CD4-positive, alpha-beta T cell treated with Interleukin-15 for 4 hours (primary cell): ENCODE data around the gene GUCY2F.

ENCODE experiments used
- DNase-seq: peaks from one replicate; pipeline ENCODE4 v3.0.0-alpha.2; 2020; ENCODE audit warnings: low spot score

Gene GUCY2F

DNA sequence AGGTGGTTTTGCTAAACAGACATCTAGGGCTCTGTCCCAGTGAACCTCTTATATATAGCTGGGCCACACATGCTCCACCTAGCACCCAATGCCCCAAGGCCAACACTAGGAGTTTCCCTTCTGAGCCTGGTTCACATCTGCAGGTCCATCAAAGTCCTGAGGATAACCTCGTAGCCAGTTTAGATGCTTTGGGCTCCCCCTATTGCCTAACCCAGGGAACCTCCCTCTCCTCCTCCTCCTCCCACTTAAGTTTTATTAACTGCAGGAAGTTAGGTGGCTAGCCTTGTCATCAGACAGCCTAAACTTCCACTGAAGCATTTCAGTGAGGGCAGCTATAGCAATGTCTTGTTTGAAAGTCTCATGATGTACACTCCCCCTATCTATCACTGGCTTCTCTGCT is 88.0 kb downstream of the GUCY2F start:
- DNase-seq, result no peak

GRCh38 chrX:109392895-109393294 is 89.0 kb downstream of the GUCY2F start:
- no peak for DNase-seq

DNA sequence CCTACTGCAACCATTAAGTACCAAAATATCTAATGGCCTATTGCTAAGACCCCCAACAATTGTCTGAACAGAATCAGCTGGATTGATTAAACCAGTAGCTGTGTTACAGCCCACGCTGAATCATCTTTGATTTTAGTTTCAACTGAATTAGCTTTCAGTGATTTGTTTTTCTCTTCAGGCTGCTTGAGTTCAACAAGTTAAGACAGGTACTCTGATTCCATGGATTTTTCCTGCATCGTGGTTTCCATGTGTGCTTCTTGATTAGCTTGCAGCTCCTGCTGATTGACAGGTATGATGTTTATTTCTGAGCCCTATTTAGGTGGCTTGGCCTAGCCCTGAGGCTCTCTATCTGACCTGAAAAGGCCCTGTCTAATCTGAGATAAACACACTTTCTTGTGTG is 91.3 kb downstream of the GUCY2F start:
- DNase-seq, result no peak

DNA sequence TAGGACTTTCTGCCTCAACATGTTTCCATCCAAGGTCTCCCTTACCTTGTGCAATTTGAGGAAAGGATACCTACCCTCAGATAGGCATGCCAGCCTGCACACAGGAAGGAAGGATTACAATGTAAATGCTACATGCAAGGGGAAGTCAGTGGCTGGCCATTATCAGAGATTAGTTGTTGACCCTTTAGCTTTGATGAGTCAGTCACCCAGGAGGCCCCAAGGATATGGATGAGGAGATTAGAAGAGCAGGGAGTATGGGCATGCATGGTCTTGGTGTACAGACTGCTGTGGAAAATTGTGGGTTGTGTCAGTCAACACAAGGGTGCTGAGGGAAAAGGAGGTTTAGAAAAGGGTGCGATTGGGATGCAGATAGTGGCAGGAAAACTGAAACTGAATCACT is 92.0 kb downstream of the GUCY2F start:
- DNase-seq, result no peak

DNA sequence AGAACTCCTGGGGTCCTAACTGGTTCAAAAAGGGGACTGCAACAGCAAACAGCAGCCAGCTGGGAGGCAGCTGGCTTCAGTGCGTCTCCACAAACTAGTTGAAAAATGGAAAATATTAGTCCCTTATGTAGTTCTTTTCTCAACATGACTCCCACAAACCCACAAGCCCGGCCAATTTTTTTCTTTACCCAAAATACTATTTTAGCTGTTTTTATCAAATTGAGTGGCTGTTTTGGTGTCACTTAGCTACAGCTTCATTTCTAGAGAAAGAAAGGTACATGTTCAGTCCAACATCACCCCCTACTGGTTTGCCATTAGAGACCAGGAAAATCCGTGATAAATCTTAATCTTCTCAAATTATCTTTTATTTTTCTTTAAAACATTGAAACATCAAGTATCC is 97.2 kb downstream of the GUCY2F start:
- DNase-seq, result no peak

DNA sequence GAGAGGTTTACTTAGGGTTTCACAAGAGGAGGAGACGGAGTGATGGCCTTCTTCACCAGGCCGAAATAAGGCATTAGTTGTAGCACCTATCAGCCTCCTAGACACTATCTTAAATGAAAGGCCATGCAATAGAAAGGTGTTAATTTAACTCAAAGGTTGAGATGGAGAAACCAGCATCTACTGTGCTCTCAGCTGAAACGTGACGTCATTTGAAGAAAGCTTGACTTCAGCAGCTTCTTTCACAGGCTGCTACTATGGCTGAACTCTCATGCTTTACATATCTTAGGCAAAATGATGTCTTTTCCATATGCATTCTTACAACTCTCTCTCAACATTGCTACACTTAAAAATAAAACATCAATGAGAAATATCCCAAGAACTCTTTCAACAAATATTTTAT is 99.6 kb downstream of the GUCY2F start:
- no peak for DNase-seq

GRCh38 chrX:109378281-109378680 is 103.6 kb downstream of the GUCY2F start:
- DNase-seq, result no peak

GRCh38 chrX:109374262-109374960 is 107.5 kb downstream of the GUCY2F start:
- DNase-seq, result no peak

DNA sequence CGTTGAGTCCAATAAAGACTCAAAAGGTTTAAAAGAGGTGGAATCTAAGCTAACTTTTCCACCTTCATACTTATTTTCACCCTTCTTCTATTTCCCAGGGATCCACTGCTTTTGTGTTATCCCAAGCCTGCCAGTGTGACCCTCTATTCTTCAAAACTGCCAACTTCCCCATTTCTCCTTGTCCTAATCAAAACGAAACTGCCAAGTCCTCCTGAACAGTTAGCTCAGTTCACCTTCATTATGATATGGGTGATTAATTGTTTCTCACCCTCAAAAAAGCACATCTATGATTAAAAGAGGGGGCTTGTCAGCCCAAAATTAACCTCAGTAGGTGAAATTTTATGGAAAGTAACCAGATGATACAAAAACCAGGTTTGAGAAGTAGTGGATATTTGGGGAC is 108.4 kb downstream of the GUCY2F start:
- DNase-seq, result no peak

GRCh38 chrX:109372716-109373115 is 109.2 kb downstream of the GUCY2F start:
- DNase-seq, result no peak

- no peak for DNase-seq
Measured at GRCh38 chrX:109372291-109372690, 109.6 kb downstream of the GUCY2F start.

- DNase-seq, result no peak
Measured at GRCh38 chrX:109362101-109362500, 119.8 kb downstream of the GUCY2F start.

GRCh38 chrX:109360301-109360700 is 121.6 kb downstream of the GUCY2F start:
- DNase-seq, result no peak

GRCh38 chrX:109357706-109358105 is 124.2 kb downstream of the GUCY2F start:
- DNase-seq, result no peak

DNA sequence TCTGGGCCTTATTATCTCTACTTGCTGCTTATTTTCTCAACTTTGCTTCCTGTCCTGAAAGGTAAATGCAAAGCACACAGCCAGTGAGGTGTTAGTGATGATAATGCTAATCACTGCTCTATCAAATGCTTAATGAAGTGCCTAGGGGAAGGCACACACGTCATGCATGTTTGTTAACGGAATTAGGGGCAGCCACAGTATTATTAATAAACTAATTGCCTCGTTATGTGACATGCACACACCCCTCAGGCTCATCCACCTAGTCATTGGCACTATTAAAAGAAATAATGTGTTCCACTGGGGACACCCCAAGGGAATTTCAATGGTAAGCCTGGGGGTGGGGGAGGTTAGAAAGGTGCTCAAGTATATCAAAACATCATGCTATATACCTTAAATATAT is 125.2 kb downstream of the GUCY2F start:
- no peak for DNase-seq

GRCh38 chrX:109352066-109352588 is 129.8 kb downstream of the GUCY2F start:
- DNase-seq, result no peak

GRCh38 chrX:109351557-109351956 is 130.3 kb downstream of the GUCY2F start:
- no peak for DNase-seq

- DNase-seq, result no peak
Measured at GRCh38 chrX:109350551-109350950, 131.3 kb downstream of the GUCY2F start.

DNA sequence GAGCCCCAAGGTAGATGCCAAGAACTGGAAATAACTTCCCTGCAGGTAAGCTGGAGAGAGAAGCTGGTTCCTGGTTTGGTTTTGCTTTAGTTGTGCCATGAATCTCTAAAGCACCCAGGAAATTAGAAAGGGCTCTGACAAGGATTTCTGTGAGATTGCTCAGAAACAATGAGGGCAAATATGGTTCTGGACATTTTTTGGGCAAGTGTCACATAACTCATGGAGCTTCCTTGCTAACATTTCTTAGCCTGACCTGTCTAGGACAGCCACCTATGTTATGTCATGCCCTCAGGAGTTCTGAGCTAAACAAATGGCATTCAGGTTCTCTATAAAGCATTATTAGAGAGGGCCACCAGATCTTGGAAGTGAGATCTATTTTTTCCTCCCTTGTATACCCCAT is 131.8 kb downstream of the GUCY2F start:
- no peak for DNase-seq

GRCh38 chrX:109347632-109348031 is 134.3 kb downstream of the GUCY2F start:
- DNase-seq, result no peak

DNA sequence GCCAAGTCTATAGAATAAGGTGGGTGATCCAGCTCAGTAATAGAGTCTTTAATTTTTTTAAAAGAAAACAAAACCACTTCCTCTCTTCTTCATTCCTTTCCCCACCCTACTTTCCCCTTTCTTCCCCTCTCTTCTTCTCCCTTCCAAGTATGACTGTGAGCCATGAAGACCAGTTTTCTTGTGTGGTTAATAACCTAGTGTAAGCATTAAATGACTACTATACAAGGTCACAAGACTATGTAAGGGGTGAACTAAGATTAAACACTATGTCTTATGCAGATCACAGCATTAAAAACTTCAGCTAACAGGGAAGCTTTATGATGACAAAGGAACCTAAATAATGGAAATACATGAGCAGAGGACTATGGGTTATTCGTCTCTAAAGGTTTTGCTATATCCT is 135.4 kb downstream of the GUCY2F start:
- DNase-seq, result no peak

DNA sequence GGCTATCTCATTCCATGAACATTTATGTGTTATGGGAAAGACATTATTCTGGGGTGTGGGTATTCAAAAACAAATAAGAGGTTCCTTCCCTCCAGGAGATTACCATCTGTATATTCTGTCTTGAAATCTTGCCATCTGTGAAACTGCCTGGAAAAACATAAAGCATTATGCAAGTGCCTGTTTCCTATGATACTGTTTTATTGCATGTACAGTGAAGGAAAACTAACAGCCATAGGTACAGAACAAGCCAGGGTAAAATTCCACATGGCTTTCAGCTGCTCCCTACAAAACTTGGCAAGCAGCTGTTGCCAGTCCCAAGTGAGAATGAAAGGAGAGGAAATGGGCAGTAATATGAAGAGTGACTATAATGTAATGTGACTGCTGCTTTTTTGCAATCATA is 136.0 kb downstream of the GUCY2F start:
- no peak for DNase-seq

DNA sequence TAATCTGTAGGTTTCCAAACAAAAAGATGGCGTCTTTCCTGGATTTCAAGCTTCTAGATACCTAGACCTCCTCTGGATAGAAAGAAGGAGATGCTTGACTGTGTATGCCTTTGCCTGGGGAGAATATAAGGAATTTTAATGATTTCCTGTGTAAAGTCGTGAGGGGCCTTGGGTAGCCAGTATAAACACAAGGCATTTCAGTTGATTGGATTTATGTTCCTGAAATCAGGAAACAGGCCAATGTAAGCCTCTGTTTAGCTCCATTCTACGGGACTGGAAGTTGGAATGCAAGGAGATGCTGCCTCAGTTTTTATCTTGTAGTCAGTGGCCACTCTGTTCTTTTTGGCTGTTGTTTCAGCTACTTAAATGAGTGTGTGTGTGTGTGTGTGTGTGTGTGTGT is 137.2 kb downstream of the GUCY2F start:
- no peak for DNase-seq

- no peak for DNase-seq
Measured at GRCh38 chrX:109344101-109344500, 137.8 kb downstream of the GUCY2F start.
